AG09309 (cell line): ENCODE results near the gene MMP15.
A peak's percentile ranks its signal among the peaks of the same experiment; 100 is the strongest.

ENCODE experiments used
- DNase-seq: peaks from one replicate; pipeline ENCODE4 v3.0.0-alpha.2; 2010; ENCODE audit warnings: low read depth
- H3K4me3 ChIP-seq: 2 replicates; pipeline ENCODE4 v1.5.1; 2011; ENCODE audit warnings: mild to moderate bottlenecking, low read depth, low read length, moderate library complexity; ENCODE audit not compliant: control insufficient read depth
- TF ChIP-seq, protein P1 (sequence below): IDR thresholded peaks from 2 replicates; pipeline ENCODE4 v1.5.1; 2011; ENCODE audit warnings: mild to moderate bottlenecking, low read depth, low read length, inconsistent platforms; ENCODE audit not compliant: insufficient read depth, control insufficient read depth; ENCODE audit errors: missing control alignments

The MMP15 gene

DNA sequence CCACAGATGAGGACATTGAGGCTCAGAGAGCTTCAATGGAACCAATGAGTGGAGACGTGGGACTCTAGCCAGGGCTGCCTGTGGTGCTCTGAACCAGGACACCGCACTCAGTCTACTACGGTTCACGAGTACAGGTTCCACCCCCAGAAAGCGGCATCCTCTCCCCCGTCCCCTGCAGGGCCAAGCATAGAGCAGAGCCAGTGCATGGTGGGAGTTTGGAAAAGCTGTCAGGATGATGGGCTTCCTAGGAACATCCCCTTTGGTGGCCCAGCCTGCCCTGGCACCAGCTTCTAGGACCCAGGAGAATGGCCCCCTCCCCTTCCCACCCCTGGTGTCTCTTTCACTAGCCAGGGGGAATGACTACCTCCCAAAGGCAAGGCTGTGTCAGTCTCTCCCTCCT is 33.5 kb upstream of the MMP15 start:
- H3K4me3 ChIP-seq, result no peak overlapping the region
- DNase-seq, result no peak
- TF ChIP-seq, protein P1, sequence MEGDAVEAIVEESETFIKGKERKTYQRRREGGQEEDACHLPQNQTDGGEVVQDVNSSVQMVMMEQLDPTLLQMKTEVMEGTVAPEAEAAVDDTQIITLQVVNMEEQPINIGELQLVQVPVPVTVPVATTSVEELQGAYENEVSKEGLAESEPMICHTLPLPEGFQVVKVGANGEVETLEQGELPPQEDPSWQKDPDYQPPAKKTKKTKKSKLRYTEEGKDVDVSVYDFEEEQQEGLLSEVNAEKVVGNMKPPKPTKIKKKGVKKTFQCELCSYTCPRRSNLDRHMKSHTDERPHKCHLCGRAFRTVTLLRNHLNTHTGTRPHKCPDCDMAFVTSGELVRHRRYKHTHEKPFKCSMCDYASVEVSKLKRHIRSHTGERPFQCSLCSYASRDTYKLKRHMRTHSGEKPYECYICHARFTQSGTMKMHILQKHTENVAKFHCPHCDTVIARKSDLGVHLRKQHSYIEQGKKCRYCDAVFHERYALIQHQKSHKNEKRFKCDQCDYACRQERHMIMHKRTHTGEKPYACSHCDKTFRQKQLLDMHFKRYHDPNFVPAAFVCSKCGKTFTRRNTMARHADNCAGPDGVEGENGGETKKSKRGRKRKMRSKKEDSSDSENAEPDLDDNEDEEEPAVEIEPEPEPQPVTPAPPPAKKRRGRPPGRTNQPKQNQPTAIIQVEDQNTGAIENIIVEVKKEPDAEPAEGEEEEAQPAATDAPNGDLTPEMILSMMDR, result no peak

GRCh38 chr16:57993438-57993837 is 32.1 kb upstream of the MMP15 start:
- TF ChIP-seq, protein P1, result no peak

DNA sequence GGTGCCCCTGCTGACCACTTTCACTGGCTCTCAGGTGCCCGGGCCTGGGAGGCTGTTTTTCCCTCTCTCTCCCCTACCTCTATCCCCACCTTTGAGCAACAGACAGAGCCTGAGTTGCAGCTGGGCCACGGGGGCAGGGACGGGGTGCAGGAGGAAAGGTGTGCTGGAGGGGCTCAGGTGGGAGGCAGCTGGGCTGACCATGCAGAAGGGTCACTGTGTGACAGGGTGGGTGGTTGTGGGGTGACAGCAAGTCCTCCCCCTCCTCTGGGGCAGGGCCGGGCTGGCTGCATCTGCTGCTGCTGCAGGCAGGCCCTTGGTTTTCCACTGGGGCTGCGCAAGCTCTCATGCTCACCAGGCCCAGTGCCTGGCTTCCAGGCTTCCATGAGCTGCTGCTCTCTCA is 31.7 kb upstream of the MMP15 start:
- no peak overlapping the region for H3K4me3 ChIP-seq
- DNase-seq, result no peak
- TF ChIP-seq, protein P1, result no peak

More at GRCh38 chr16:57993438-57993837, 32.1 kb upstream of the MMP15 start:
- DNase-seq, result no peak
- no peak overlapping the region for H3K4me3 ChIP-seq

DNA sequence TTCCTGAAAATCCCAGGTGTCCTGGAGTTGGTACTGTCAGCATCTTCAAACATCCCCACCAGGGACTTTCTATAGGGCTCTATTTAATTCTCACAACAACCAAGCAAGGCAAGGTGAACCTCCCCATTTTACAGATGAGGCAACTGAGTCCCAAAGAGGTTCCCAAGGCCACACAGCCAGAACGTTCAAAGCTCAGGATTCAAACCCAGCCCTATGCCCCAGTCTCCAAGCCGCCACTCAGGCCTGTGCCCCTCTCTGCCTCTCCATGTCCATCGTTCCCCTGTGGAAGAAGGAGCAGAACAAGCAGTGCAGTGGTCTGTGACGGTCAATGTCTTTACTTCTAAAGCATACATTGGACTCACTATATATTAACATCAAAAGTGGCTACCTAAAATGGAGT is 31.2 kb upstream of the MMP15 start:
- no peak for DNase-seq
- TF ChIP-seq, protein P1, result no peak
- H3K4me3 ChIP-seq, result no peak overlapping the region

DNA sequence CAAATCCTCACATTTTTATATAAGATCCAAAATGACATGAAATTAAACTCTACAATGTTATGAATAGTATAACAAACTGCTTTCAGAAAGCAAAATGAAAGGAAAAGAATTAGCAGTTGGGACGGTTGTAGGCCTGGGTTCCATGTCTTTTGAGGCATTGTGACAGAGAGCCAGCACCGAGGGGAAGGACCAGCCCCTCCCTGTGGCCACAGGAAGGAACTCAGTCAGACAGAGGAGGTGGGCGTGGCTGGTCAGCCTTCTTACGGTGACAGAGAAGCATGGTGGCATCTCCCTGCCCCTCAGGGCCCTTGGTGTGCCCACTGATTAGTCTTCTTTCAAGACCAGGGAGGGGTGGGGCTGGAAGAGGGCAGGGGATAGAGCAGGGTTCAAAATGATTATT is 30.8 kb upstream of the MMP15 start:
- H3K4me3 ChIP-seq, result no peak overlapping the region
- DNase-seq, result no peak
- TF ChIP-seq, protein P1, result peak; percentile 40

DNA sequence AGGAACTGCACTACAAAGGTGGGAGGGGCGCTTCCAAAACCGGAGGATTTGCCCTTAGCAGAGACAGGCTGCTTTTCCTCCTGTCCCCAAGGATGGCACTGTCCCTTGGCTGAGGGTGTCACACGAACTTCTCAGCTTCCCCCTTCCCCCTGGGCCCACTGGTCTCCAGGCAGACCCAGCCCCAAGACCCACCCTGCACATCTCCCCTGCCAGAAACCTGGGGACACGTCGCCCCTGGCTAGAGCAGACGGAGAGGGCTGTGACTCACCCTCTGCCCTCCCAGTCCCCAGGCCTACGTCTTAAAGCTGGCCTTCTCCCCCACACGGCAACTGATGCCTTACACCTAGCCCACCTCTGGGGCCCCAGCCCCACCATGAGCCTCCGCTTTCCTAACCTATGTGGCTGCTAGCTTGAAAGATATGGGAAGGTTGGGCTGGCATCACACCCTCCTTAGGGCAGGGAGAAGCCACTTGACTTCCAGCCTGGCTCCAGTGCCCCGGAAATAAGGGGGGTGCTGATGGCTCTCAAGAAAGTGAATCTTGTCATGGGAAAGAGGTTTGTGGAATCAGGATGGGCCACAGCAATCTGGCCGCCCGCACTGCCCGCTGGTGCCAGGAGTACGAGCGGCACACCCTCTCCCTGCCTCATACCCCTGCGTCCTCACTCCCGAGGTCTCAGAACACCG is 29.7 kb upstream of the MMP15 start:
- DNase-seq, result no peak
- H3K4me3 ChIP-seq, result no peak overlapping the region
- TF ChIP-seq, protein P1, result no peak
